ENCODE results near the gene NEURL1.
"Not testable (repeated sequence)": the region's sequence is repeated elsewhere in the genome, so short reads cannot be mapped to it uniquely, and the experiment has no call there.

Gene NEURL1

GRCh38 chr10:103605359-103606096 lies 112.0 kb downstream of the NEURL1 start:
- peak; percentile 41 for TF ChIP-seq CTCF (IDR thresholded peaks at IDR 0.05; ENCODE audit: borderline replicate concordance, control extremely low read depth, extremely low read depth, insufficient read depth, missing control alignments)
- in situ Hi-C loops (cut with MboI; ENCODE audit: low sequenced_read_pairs, unreplicated experiment) = loop anchor here (5.0 kb wide), 1 partner anchor 82 kb away; no protein-coding TSS in a partner anchor
- peak; percentile 72 for DNase-seq (ENCODE audit: low spot score)

GRCh38 chr10:103606097-103606438 lies 112.6 kb downstream of the NEURL1 start:
- not testable (repeated sequence) for DNase-seq (ENCODE audit: low spot score)
- in situ Hi-C loops (cut with MboI; ENCODE audit: low sequenced_read_pairs, unreplicated experiment) = loop anchor here (5.0 kb wide), 1 partner anchor 81 kb away; no protein-coding TSS in a partner anchor

- DNase-seq (ENCODE audit: low spot score) = not testable (repeated sequence)
- in situ Hi-C loops (cut with MboI; ENCODE audit: low sequenced_read_pairs, unreplicated experiment) = loop anchor here (5.0 kb wide), 1 partner anchor 80 kb away; no protein-coding TSS in a partner anchor
Measured at GRCh38 chr10:103607051-103607450, 113.5 kb downstream of the NEURL1 start.

GRCh38 chr10:103608056-103608455 lies 114.6 kb downstream of the NEURL1 start:
- in situ Hi-C loops (cut with MboI; ENCODE audit: low sequenced_read_pairs, unreplicated experiment) = loop anchor here (5.0 kb wide), 1 partner anchor 79 kb away; no protein-coding TSS in a partner anchor
- not testable (repeated sequence) for DNase-seq (ENCODE audit: low spot score)

GRCh38 chr10:103609231-103610082 lies 116.0 kb downstream of the NEURL1 start:
- DNase-seq (ENCODE audit: low spot score) = no peak
- no peak for TF ChIP-seq CTCF (IDR thresholded peaks at IDR 0.05; ENCODE audit: borderline replicate concordance, control extremely low read depth, extremely low read depth, insufficient read depth, missing control alignments)
- in situ Hi-C loops (cut with MboI; ENCODE audit: low sequenced_read_pairs, unreplicated experiment) = loop anchor here (5.0 kb wide), 1 partner anchor 78 kb away; no protein-coding TSS in a partner anchor

- in situ Hi-C loops (cut with MboI; ENCODE audit: low sequenced_read_pairs, unreplicated experiment) = no loop called here
- TF ChIP-seq CTCF (IDR thresholded peaks at IDR 0.05; ENCODE audit: borderline replicate concordance, control extremely low read depth, extremely low read depth, insufficient read depth, missing control alignments) = no peak
- DNase-seq (ENCODE audit: low spot score) = no peak
Measured at GRCh38 chr10:103610083-103610472, 116.6 kb downstream of the NEURL1 start.

GRCh38 chr10:103610921-103611511 lies 117.5 kb downstream of the NEURL1 start:
- no peak for DNase-seq (ENCODE audit: low spot score)
- in situ Hi-C loops (cut with MboI; ENCODE audit: low sequenced_read_pairs, unreplicated experiment) = no loop called here
- no peak for TF ChIP-seq CTCF (IDR thresholded peaks at IDR 0.05; ENCODE audit: borderline replicate concordance, control extremely low read depth, extremely low read depth, insufficient read depth, missing control alignments)
